ENCODE measurements around the gene ENTPD2. TPM values are rescaled to one million over a fixed set of nuclear protein-coding genes. Genes with fewer than 3 reads are reported as not detected.

The ENTPD2 gene
- total and polyA plus RNA-seq, 2 donors (not counting 3 experiments of a cell fraction or from before 2014, with no cell fraction given), result not detected

DNA sequence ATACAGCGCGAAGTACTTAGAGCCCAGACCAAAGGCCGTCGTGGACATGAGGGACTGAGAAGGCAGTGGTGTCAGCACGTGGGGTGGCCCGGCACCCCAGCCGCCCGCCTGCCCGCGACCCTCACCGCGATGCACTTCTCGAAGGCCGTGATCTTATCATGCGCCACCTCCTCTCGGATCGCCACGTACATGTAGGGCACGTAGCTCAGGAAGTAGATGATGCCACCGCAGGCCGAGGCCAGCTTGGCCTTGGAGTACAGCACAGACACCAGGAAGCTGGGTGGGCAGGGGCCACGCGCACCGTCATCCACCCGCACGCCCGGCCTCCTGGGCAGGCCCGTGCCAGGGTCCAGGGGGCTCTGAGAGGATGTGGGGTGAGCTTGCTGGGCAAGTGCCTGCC lies 36.8 kb downstream of the ENTPD2 start:
- Histone ChIP-seq H3K27me3 (ENCODE audit: control insufficient read depth in 2 of 2, insufficient read depth in 2 of 2, low read length in 2 of 2) (no peaks in the 10 kb centered on the region), H3K79me2 (ENCODE audit: control insufficient read depth, insufficient read depth, low read length) (no peaks in the 10 kb centered on the region), H3K9ac (replicated peaks; ENCODE audit: extremely low read depth, insufficient read depth, low read length) (no peak overlapping the region), H3K9me3 (replicated peaks; ENCODE audit: control insufficient read depth, insufficient read depth, low read length) (no peaks in the 10 kb centered on the region), H3K4me3 (replicated peaks in 1 of 3; ENCODE audit: insufficient read depth in 1 of 3, low read depth in 1 of 3, low read length in 3 of 3) (no peak overlapping the region), H2AFZ (ENCODE audit: low read depth, low read length) (no peak overlapping the region), H3K4me1 (ENCODE audit: control insufficient read depth, extremely low read depth, insufficient read depth, low read length) (no peaks in the 10 kb centered on the region), H3K4me2 (ENCODE audit: insufficient read depth, low read length) (no peak overlapping the region), H3K9me1 (replicated peaks; ENCODE audit: control insufficient read depth, extremely low read depth, insufficient read depth, low read length) (no peaks in the 10 kb centered on the region), H4K20me1 (replicated peaks; ENCODE audit: control insufficient read depth, extremely low read depth, insufficient read depth, low read length) (no peaks in the 10 kb centered on the region), H3K27ac (ENCODE audit: insufficient read depth, low read depth, low read length) (no peak overlapping the region), H3K36me3 (ENCODE audit: control insufficient read depth in 2 of 2, extremely low read depth in 1 of 2, insufficient read depth in 2 of 2, low read length in 2 of 2) (no peaks in the 10 kb centered on the region)
- dilution Hi-C loops (cut with MboI; ENCODE audit: extremely low pct_ligation_motif_present, low sequenced_read_pairs), result no loop called here
- TF ChIP-seq, protein P1, sequence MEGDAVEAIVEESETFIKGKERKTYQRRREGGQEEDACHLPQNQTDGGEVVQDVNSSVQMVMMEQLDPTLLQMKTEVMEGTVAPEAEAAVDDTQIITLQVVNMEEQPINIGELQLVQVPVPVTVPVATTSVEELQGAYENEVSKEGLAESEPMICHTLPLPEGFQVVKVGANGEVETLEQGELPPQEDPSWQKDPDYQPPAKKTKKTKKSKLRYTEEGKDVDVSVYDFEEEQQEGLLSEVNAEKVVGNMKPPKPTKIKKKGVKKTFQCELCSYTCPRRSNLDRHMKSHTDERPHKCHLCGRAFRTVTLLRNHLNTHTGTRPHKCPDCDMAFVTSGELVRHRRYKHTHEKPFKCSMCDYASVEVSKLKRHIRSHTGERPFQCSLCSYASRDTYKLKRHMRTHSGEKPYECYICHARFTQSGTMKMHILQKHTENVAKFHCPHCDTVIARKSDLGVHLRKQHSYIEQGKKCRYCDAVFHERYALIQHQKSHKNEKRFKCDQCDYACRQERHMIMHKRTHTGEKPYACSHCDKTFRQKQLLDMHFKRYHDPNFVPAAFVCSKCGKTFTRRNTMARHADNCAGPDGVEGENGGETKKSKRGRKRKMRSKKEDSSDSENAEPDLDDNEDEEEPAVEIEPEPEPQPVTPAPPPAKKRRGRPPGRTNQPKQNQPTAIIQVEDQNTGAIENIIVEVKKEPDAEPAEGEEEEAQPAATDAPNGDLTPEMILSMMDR (IDR thresholded peaks at IDR 0.05; ENCODE audit: extremely low read depth in 1 of 2, insufficient read depth in 1 of 2, low read depth in 1 of 2, low read length in 2 of 2), result no peak
- TF ChIP-seq, protein P2, sequence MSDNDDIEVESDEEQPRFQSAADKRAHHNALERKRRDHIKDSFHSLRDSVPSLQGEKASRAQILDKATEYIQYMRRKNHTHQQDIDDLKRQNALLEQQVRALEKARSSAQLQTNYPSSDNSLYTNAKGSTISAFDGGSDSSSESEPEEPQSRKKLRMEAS (IDR thresholded peaks at IDR 0.05; ENCODE audit: insufficient read depth, insufficient read length), result no peak
- TF ChIP-seq EZH2 (IDR thresholded peaks at IDR 0.05; ENCODE audit: borderline replicate concordance, low read depth, low read length, severe bottlenecking) (no peak), MYC (IDR thresholded peaks at IDR 0.05; ENCODE audit: low read depth, low read length) (no peak), POLR2AphosphoS5 (IDR thresholded peaks at IDR 0.05; ENCODE audit: insufficient read depth, low read depth, low read length) (no peak), GATA2 (IDR thresholded peaks at IDR 0.05; ENCODE audit: insufficient read depth, insufficient read length, low read depth, low read length) (no peak), FOS (IDR thresholded peaks at IDR 0.05; ENCODE audit: borderline replicate concordance, insufficient read depth, low read length) (no peak), JUN (IDR thresholded peaks at IDR 0.05; ENCODE audit: borderline replicate concordance, insufficient read depth, insufficient read length, low read depth) (no peak), POLR2A (IDR thresholded peaks at IDR 0.05; ENCODE audit: low read depth, low read length) (no peak)
- DNase-seq (ENCODE audit: low read depth, low spot score) (no peak), FAIRE-seq (no peak)
- POLR2A ChIA-PET, result no interaction called here
- intact Hi-C loops (cut with micrococcal nuclease), result no loop called here
- no TSS peak for BruUV-seq (replicated peaks)
- CTCF ChIA-PET, result interaction anchor here (1.6 kb wide), 1 partner anchor 12 kb away, joined by 5 read pairs; no protein-coding TSS in a partner anchor
